Astrocyte of the spinal cord (primary cell): ENCODE results near the gene RUFY3.

ENCODE experiments used
- DNase-seq: peaks from one replicate; pipeline ENCODE4 v3.0.0; 2011; ENCODE audit warnings: low read depth, low spot score
- H3K4me3 ChIP-seq: 2 replicates; pipeline ENCODE4 v1.5.1; 2011; ENCODE audit warnings: low read depth, mild to moderate bottlenecking, low read length, moderate library complexity
- CTCF ChIP-seq: IDR thresholded peaks from 2 replicates; pipeline ENCODE4 v1.5.1; 2012; ENCODE audit warnings: low read depth, mild to moderate bottlenecking, low read length, inconsistent platforms
- in situ Hi-C: cut with HindIII; loops from 2 replicates; pipeline ENCODE4 v1.10.0; 2017; ENCODE audit warnings: low sequenced_read_pairs

Gene RUFY3

GRCh38 chr4:70830054-70830453 lies 108.3 kb downstream of the RUFY3 start:
- in situ Hi-C loops = no loop called here
- no peak overlapping the region for H3K4me3 ChIP-seq
- TF ChIP-seq CTCF = no peak
- DNase-seq = no peak

GRCh38 chr4:70831293-70831692 lies 109.5 kb downstream of the RUFY3 start:
- in situ Hi-C loops = no loop called here
- no peak for TF ChIP-seq CTCF
- DNase-seq = no peak
- no peak overlapping the region for H3K4me3 ChIP-seq

- TF ChIP-seq CTCF = no peak
- in situ Hi-C loops = no loop called here
- H3K4me3 ChIP-seq = no peak overlapping the region
- DNase-seq = peak; percentile 27
Observed at GRCh38 chr4:70833675-70834074, 111.9 kb downstream of the RUFY3 start.

- DNase-seq = no peak
- no peak for TF ChIP-seq CTCF
- in situ Hi-C loops = no loop called here
- H3K4me3 ChIP-seq = no peak overlapping the region
Observed at GRCh38 chr4:70836081-70836480, 114.3 kb downstream of the RUFY3 start.

- H3K4me3 ChIP-seq = peak overlapping the region; percentile 84
- TF ChIP-seq CTCF = no peak
- in situ Hi-C loops = no loop called here
- DNase-seq = peak; percentile 30
Observed at GRCh38 chr4:70838204-70838603, 116.4 kb downstream of the RUFY3 start.

GRCh38 chr4:70838666-70839588 lies 117.2 kb downstream of the RUFY3 start:
- peak; percentile 56 for DNase-seq
- in situ Hi-C loops = no loop called here
- TF ChIP-seq CTCF = no peak
- peak overlapping the region; percentile 84 for H3K4me3 ChIP-seq
